Bronchial epithelial cell (primary cell): ENCODE data around the gene TMEM108. TPM values are rescaled to one million over a fixed set of nuclear protein-coding genes. Genes with fewer than 3 reads are reported as not detected.

Experiments
- DNase-seq: peaks from one replicate; pipeline ENCODE4 v3.0.0-alpha.2; 2010; ENCODE audit warnings: low read depth
- FAIRE-seq: peaks from 2 replicates; lab custom pipeline; 2011; peaks lifted over from hg19 to GRCh38; lab: Jason Lieb, UNC
- H3K27me3 ChIP-seq: 2 replicates; pipeline ENCODE4 v1.5.1; 2011; ENCODE audit warnings: low read length; ENCODE audit not compliant: control insufficient read depth, insufficient read depth
- H3K36me3 ChIP-seq: 2 replicates; pipeline ENCODE4 v1.5.1; 2011; ENCODE audit warnings: low read length; ENCODE audit not compliant: control insufficient read depth, insufficient read depth
- H3K4me3 ChIP-seq: 2 replicates; pipeline ENCODE4 v1.5.1; 2011; ENCODE audit warnings: mild to moderate bottlenecking, low read depth, low read length, control low read depth
- total RNA-seq: library from RNA; depleted of rRNA; stranded (reverse); fragments of >200 nt; gene quantifications from 2 replicates; pipeline ENCODE4 v1.2.1, GENCODE V29; 2014
- TF ChIP-seq, protein P1 (sequence below): IDR thresholded peaks from 2 replicates; pipeline ENCODE4 v1.5.1; 2011; ENCODE audit warnings: mild to moderate bottlenecking, moderate library complexity, low read length, control low read depth, inconsistent platforms; ENCODE audit not compliant: insufficient read depth, severe bottlenecking

The TMEM108 gene
- total RNA-seq, 1 donor from 2014 or later: not detected

DNA sequence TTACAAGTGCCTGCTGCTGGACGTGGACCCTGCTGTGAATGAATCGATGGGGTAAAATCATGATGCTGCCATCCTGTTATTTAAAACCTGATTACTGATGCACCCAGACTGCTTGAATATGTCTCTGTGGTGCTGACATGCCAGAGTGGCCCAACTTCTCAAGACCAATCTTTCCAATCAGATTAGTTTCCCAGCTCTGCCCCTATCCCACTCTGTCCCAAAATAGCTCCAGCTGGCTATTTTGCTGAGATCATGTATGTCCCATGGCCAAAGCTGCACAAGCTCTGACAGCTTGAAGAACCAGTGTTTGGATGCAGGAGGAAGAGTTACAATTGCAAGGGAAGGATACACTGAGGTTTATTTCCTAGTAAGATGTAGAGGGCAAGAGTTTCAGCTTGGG, 153.6 kb downstream of the TMEM108 start:
- Histone ChIP-seq H3K4me3 (no peak overlapping the region), H3K36me3 (no peaks in the 10 kb centered on the region), H3K27me3 (no peaks in the 10 kb centered on the region)
- DNase-seq: no peak
- FAIRE-seq: no peak
- TF ChIP-seq, protein P1, sequence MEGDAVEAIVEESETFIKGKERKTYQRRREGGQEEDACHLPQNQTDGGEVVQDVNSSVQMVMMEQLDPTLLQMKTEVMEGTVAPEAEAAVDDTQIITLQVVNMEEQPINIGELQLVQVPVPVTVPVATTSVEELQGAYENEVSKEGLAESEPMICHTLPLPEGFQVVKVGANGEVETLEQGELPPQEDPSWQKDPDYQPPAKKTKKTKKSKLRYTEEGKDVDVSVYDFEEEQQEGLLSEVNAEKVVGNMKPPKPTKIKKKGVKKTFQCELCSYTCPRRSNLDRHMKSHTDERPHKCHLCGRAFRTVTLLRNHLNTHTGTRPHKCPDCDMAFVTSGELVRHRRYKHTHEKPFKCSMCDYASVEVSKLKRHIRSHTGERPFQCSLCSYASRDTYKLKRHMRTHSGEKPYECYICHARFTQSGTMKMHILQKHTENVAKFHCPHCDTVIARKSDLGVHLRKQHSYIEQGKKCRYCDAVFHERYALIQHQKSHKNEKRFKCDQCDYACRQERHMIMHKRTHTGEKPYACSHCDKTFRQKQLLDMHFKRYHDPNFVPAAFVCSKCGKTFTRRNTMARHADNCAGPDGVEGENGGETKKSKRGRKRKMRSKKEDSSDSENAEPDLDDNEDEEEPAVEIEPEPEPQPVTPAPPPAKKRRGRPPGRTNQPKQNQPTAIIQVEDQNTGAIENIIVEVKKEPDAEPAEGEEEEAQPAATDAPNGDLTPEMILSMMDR: no peak

DNA sequence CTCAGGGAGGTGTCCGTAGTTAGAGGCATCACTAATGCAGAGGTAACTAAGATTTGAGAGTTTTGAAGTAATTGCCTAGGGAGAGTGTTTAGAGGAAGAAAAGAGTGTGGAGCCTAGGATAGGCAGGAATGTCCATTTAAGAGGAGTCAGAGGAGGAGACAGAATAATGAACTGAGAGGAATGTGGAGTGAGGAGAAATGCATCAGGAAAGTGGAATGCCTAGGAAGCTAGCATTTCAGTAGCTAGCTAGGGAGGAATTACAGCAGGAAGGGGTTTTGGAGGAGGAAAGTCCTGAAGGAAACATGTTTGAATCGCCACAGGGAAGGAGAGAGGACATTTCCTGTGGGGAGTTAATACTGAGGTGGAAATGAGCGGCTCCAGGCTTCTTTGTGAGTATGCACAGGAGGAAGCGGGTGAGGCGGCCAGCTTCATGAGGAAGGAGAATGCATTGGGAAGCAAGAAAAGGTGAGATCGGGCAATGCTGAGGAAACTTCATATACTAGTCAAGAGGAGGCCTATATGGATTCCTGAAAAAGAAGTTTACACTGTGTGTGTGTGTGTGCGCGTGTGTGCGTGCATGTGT, 154.3 kb downstream of the TMEM108 start:
- FAIRE-seq (no peak), DNase-seq (no peak)
- Histone ChIP-seq H3K4me3 (no peak overlapping the region), H3K27me3 (no peaks in the 10 kb centered on the region), H3K36me3 (no peaks in the 10 kb centered on the region)
- TF ChIP-seq, protein P1: no peak

DNA sequence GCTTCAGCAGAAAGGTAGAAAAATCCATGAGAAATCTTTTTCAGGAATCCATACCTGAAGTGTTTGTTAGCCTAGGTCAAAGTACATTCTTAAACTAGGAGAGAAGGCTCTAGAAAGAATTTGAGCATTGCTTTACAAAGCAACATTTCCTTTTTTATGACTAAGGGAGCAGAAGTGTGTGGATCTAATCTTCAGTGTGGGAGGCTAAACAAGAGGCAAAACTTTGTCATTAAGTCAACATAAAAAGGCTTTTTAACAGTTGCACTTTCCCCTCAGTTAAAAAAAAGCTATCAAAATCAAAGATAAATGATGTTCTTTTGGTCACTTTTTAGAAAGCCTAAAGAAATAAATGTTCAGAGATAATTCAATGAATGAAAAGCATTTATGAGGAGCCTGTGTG, 154.8 kb downstream of the TMEM108 start:
- Histone ChIP-seq H3K4me3 (no peak overlapping the region), H3K36me3 (no peaks in the 10 kb centered on the region), H3K27me3 (no peaks in the 10 kb centered on the region)
- TF ChIP-seq, protein P1: no peak
- FAIRE-seq (no peak), DNase-seq (no peak)

DNA sequence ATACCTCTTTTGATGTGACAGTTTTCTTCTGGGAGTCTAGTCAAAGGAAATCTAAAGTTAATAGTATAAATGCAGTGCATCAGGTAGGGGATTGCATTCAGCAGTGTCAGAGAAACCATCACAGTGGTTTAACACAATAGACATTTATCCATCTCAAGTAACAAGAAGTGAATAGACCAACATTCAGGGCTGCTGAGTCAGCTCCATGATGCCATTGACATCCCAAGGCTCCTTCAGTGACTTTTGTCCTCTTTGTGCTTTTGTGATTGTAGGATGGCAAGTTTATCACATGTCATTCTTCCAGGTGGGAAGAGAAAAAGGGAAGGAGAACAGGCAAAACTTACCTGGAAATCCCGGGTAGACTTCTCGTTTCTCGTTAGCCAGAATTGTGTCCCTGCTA, 158.3 kb downstream of the TMEM108 start:
- FAIRE-seq (no peak), DNase-seq (no peak)
- no peaks in the 10 kb centered on the region for H3K36me3 ChIP-seq
- no peak overlapping the region for H3K4me3 ChIP-seq
- TF ChIP-seq, protein P1: no peak
- no peaks in the 10 kb centered on the region for H3K27me3 ChIP-seq

DNA sequence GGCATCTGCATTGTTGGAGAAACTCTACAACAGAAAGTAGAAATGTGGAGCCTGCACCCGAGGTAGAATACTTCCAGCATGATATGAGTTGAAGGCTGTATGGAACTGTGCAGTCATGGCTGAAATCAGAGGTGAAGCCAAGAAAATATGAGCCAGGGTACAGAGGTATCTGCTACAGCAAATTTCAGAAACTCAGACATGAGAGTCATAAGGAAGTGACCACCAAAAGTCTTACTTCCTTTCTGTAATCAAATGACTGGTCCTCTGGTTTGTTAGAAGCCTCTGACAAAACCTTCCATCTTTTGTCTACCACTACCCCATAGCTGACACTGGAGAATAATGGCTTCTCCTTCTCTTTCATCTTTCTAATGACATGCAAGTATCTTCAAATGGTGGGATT, 159.4 kb downstream of the TMEM108 start:
- no peak for FAIRE-seq

DNA sequence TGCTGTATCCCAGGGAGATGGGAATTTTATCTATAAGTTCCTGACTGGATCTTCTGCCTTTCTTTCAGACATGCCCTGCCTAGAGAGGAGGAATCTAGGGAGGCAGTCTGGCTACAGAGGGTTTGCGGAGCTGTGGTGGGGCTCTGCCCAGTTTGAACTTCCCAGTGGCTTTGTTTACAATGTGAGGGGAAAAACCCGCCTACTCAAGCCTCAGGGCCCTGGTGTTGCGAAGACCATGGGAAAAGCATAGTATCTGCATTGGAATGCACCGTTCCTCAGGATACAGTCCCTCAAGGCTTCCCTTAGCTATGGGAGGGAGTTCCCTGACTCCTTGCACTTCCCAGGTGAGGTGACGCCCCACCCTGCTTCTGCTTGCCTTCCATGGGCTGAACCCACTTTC, 168.7 kb downstream of the TMEM108 start:
- TF ChIP-seq, protein P1: no peak
- H3K27me3 ChIP-seq: no peaks in the 10 kb centered on the region
- H3K36me3 ChIP-seq: no peaks in the 10 kb centered on the region
- FAIRE-seq: no peak
- H3K4me3 ChIP-seq: no peak overlapping the region
- no peak for DNase-seq

More for the DNA sequence above, 159.4 kb downstream of the TMEM108 start:
- DNase-seq: no peak
- H3K4me3 ChIP-seq: no peak overlapping the region
- TF ChIP-seq, protein P1: no peak
- H3K36me3 ChIP-seq: no peaks in the 10 kb centered on the region
- no peaks in the 10 kb centered on the region for H3K27me3 ChIP-seq
